Kidney (tissue), 14 donors: ENCODE data around the gene UBL5. TPM values are rescaled to one million over a fixed set of nuclear protein-coding genes. Genes with fewer than 3 reads are reported as not detected.

Source experiments
- DNase-seq, 5 donors: peaks; one replicate each; pipeline ENCODE4 v3.0.0-alpha.2; 2013 to 2020
- FAIRE-seq: peaks from 2 replicates; lab custom pipeline; 2012; peaks lifted over from hg19 to GRCh38; lab: Jason Lieb, UNC
- H3K27ac ChIP-seq, 2 donors: one replicate each; pipeline ENCODE4 v1.7.0; 2013; ENCODE audit warnings: low read depth in 2 of 2, low read length in 2 of 2, inconsistent platforms in 1 of 2
- H3K27me3 ChIP-seq: one replicate; pipeline ENCODE4 v1.7.1; 2013; ENCODE audit warnings: low read length, inconsistent platforms; ENCODE audit not compliant: control insufficient read depth, insufficient read depth
- H3K36me3 ChIP-seq, 3 donors: one replicate each; pipeline versions ENCODE4 v1.7.0 to v1.7.1; 2013; ENCODE audit warnings: low read length in 3 of 3, control low read depth in 1 of 3, inconsistent platforms in 1 of 3; ENCODE audit not compliant: insufficient read depth in 3 of 3, control insufficient read depth in 2 of 3
- H3K4me1 ChIP-seq, 3 donors: one replicate each; pipeline versions ENCODE4 v1.7.0 to v1.7.1; 2013; ENCODE audit warnings: low read length in 3 of 3, inconsistent platforms in 1 of 3, low read depth in 1 of 3; ENCODE audit not compliant: control insufficient read depth in 2 of 3, insufficient read depth in 2 of 3
- H3K4me3 ChIP-seq, 3 donors: one replicate each; pipeline versions ENCODE4 v1.7.0 to v1.8.1; 2013; ENCODE audit warnings: low read length in 3 of 3, control low read depth in 1 of 3, inconsistent platforms in 1 of 3
- H3K9ac ChIP-seq, 3 donors: one replicate each; pipeline versions ENCODE4 v1.7.0 to v1.7.1; 2013; ENCODE audit warnings: low read length in 3 of 3, control low read depth in 1 of 3, inconsistent platforms in 1 of 3
- H3K9me3 ChIP-seq, 3 donors: one replicate each; pipeline versions ENCODE4 v1.7.0 to v1.7.1; 2013; ENCODE audit warnings: low read length in 3 of 3, control low read depth in 1 of 3, inconsistent platforms in 1 of 3; ENCODE audit not compliant: control insufficient read depth in 2 of 3, insufficient read depth in 1 of 3
- CTCF ChIP-seq: IDR thresholded peaks from 3 replicates; pipeline ENCODE4 v1.5.1; 2012; ENCODE audit warnings: mild to moderate bottlenecking, moderate library complexity, borderline replicate concordance; ENCODE audit not compliant: insufficient read depth; ENCODE audit errors: extremely low read depth
- intact Hi-C: fragments of 100-400 bp; cut with DNase I; formaldehyde crosslinking; loops from one replicate; pipeline ENCODE4 v1.11.1; 2022
- polyA plus RNA-seq: library from polyadenylated mRNA; stranded (reverse); fragments of 350-450 nt; fragmentation: Illumina TruSeq; extraction: RNeasy Lipid Tissue Mini Kit (QIAGEN cat#74804); gene quantifications from one replicate; pipeline ENCODE4 v1.2.3, GENCODE V29; 2014; ENCODE audit warnings: low read depth, low replicate concordance; ENCODE audit not compliant: insufficient read depth
- total RNA-seq: library from RNA; stranded (reverse); fragmentation: NEBNext Ultra II Directional; extraction: Animal tissue kit (Norgen Biotek cat#: 25700); gene quantifications from one replicate; pipeline ENCODE4 v1.2.1, GENCODE V29; 2021
- donor health status: control.
- donor health status: control.
- donor health status: control.
- donor health status: control.
- donor health status: control.
- donor health status: DM: yes; HTN: yes; CAD: no.
- donor health status: Normal renal cell carcinoma (clear cell type).

Gene UBL5
- total and polyA plus RNA-seq, 2 donors from 2014 or later, result 322 to 968 TPM

- no peak for DNase-seq
- TF ChIP-seq CTCF, result no peak
- no peak overlapping the region for H3K27ac ChIP-seq
- intact Hi-C loops, result no loop called here
- no peaks in the 10 kb centered on the region for H3K36me3 ChIP-seq
- no peak for FAIRE-seq
- no peaks in the 10 kb centered on the region for H3K4me1 ChIP-seq
- H3K27me3 ChIP-seq, result no peaks in the 10 kb centered on the region
- H3K9ac ChIP-seq, result no peak overlapping the region
- H3K9me3 ChIP-seq, result no peaks in the 10 kb centered on the region
- no peak overlapping the region for H3K4me3 ChIP-seq
These were observed 50.9 kb downstream of the UBL5 start for GRCh38 chr19:9878511-9879196.

Other genes with a start within 250 kb of the UBL5 start
- gene ZNF121, start 243.4 kb upstream of the UBL5 start, total RNA-seq, result 40.3 TPM
- 2.8 TPM for gene ZNF121, start 243.4 kb upstream of the UBL5 start, polyA plus RNA-seq
- gene ZNF561, start 206.7 kb upstream of the UBL5 start, total RNA-seq, result 35.5 TPM
- gene ZNF561, start 206.7 kb upstream of the UBL5 start, polyA plus RNA-seq, result 13.3 TPM
- 37.6 TPM for gene ZNF562, start 152.8 kb upstream of the UBL5 start, total RNA-seq
- gene ZNF562, start 152.8 kb upstream of the UBL5 start, polyA plus RNA-seq, result 4.9 TPM
- 17.7 TPM for gene ZNF846, start 59.2 kb upstream of the UBL5 start, total RNA-seq
- 5.8 TPM for gene ZNF846, start 59.2 kb upstream of the UBL5 start, polyA plus RNA-seq
- gene FBXL12, start 8.8 kb upstream of the UBL5 start, total RNA-seq, result 22.2 TPM
- 12.7 TPM for gene FBXL12, start 8.8 kb upstream of the UBL5 start, polyA plus RNA-seq
- 57.7 TPM for gene PIN1, start 7.4 kb downstream of the UBL5 start, total RNA-seq
- 143 TPM for gene PIN1, start 7.4 kb downstream of the UBL5 start, polyA plus RNA-seq
- gene OLFM2, start 108.6 kb downstream of the UBL5 start, total RNA-seq, result 2.1 TPM
- gene OLFM2, start 108.6 kb downstream of the UBL5 start, polyA plus RNA-seq, result 5.4 TPM
- 5.1 TPM for gene COL5A3, start 182.6 kb downstream of the UBL5 start, total RNA-seq
- gene COL5A3, start 182.6 kb downstream of the UBL5 start, polyA plus RNA-seq, result 0.97 TPM
- gene RDH8, start 185.6 kb downstream of the UBL5 start, total RNA-seq, result not detected
- not detected for gene RDH8, start 185.6 kb downstream of the UBL5 start, polyA plus RNA-seq